Lower leg skin (tissue), 4 donors: ENCODE data around the gene CTPS1. TPM values are rescaled to one million over a fixed set of nuclear protein-coding genes. Genes with fewer than 3 reads are reported as not detected.

Experiments
- DNase-seq, 2 donors: peaks; one replicate each; pipeline ENCODE4 v3.0.0-alpha.2; 2019; ENCODE audit warnings: low spot score in 2 of 2
- H3K4me3 ChIP-seq: fragments of 200-600 bp; sonication (generic); 2 replicates; pipeline ENCODE4 v1.5.1; 2017; ENCODE audit warnings: mild to moderate bottlenecking, low read depth; ENCODE audit not compliant: poor library complexity, severe bottlenecking
- CTCF ChIP-seq, 3 donors: fragments of 450-650 bp; IDR thresholded peaks; one replicate each; pipeline ENCODE4 v1.5.1; 2016; ENCODE audit warnings: antibody characterized with exemption in 3 of 3, mild to moderate bottlenecking in 3 of 3, moderate library complexity in 2 of 3
- POLR2A ChIP-seq, 2 donors: fragments of 450-650 bp; IDR thresholded peaks; one replicate each; pipeline ENCODE4 v1.6.1; 2016 to 2017; ENCODE audit warnings: antibody characterized with exemption in 2 of 2, mild to moderate bottlenecking in 1 of 2, moderate library complexity in 1 of 2
- WGBS, 2 donors: methylation state at CpG; one replicate each; pipeline ENCODE4 v1.1.5; 2018; 5-methylcytosine and 5-hydroxymethylcytosine counted together
- intact Hi-C: fragments of 100-400 bp; cut with DNase I; formaldehyde crosslinking; loops from one replicate; pipeline ENCODE4 v1.15.0; 2023; ENCODE audit warnings: low total_unique reads
- total RNA-seq, 4 donors: library from RNA; depleted of rRNA; stranded (reverse); fragments of >200 nt; gene quantifications; one replicate each; pipeline ENCODE4 v1.1.0, GENCODE V29; 2016

Gene CTPS1
- total RNA-seq, 4 donors from 2014 or later, result 7.7 to 23.3 (median 8.9) TPM

GRCh38 chr1:40956407-40956806 is 23.1 kb upstream of the CTPS1 start:
- H3K4me3 ChIP-seq, result no peak overlapping the region
- 66 to 72% methylated on average over 1 of the region's 1 CpG for WGBS, 2 donors
- no peak for DNase-seq
- TF ChIP-seq POLR2A (IDR thresholded peaks at IDR 0.05), result no peak
- no peak for TF ChIP-seq CTCF (IDR thresholded peaks at IDR 0.05)
- intact Hi-C loops, result no loop called here

GRCh38 chr1:40958210-40958609 is 21.3 kb upstream of the CTPS1 start:
- intact Hi-C loops, result no loop called here
- DNase-seq, result no peak
- TF ChIP-seq POLR2A (IDR thresholded peaks at IDR 0.05) (no peak), CTCF (IDR thresholded peaks at IDR 0.05) (no peak)
- H3K4me3 ChIP-seq, result no peak overlapping the region

GRCh38 chr1:40965531-40965930 is 14.0 kb upstream of the CTPS1 start:
- 75 to 78% methylated on average over 10 of the region's 10 CpGs for WGBS, 2 donors
- DNase-seq, result no peak
- TF ChIP-seq POLR2A (IDR thresholded peaks at IDR 0.05) (no peak), CTCF (IDR thresholded peaks at IDR 0.05) (no peak)
- intact Hi-C loops, result no loop called here
- no peak overlapping the region for H3K4me3 ChIP-seq

- no peak overlapping the region for H3K4me3 ChIP-seq
- intact Hi-C loops, result no loop called here
- TF ChIP-seq POLR2A (IDR thresholded peaks at IDR 0.05), result no peak
- no peak for TF ChIP-seq CTCF (IDR thresholded peaks at IDR 0.05)
- 81 to 84% methylated on average over 4 of the region's 4 CpGs for WGBS, 2 donors
- DNase-seq, result no peak
Measured at GRCh38 chr1:40966417-40966816, 13.1 kb upstream of the CTPS1 start.

- no peak for DNase-seq
- WGBS, 2 donors, result 79 to 87% methylated on average over 6 of the region's 6 CpGs
- H3K4me3 ChIP-seq, result no peak overlapping the region
- intact Hi-C loops, result no loop called here
- TF ChIP-seq POLR2A (IDR thresholded peaks at IDR 0.05), result no peak
- TF ChIP-seq CTCF (IDR thresholded peaks at IDR 0.05), result no peak
Measured at GRCh38 chr1:40969445-40969844, 10.1 kb upstream of the CTPS1 start.

- TF ChIP-seq POLR2A (IDR thresholded peaks at IDR 0.05), result no peak
- no peak for TF ChIP-seq CTCF (IDR thresholded peaks at IDR 0.05)
- no peak for DNase-seq
- WGBS, 2 donors, result 75 to 78% methylated on average over 1 of the region's 1 CpG
- H3K4me3 ChIP-seq, result no peak overlapping the region
- intact Hi-C loops, result no loop called here
Measured at GRCh38 chr1:40971966-40972365, 7.5 kb upstream of the CTPS1 start.
